NCI-H2171 (cell line): Measurements from ENCODE around the gene BCL2L12.
A peak's percentile ranks its signal among the peaks of the same experiment; 100 is the strongest.

Source experiments
- DNase-seq: peaks from one replicate; lab custom pipeline; 2025; lab: John Stamatoyannopoulos, UW

The BCL2L12 gene

GRCh38 chr19:49642492-49643035 is 23.2 kb upstream of the BCL2L12 start:
- DNase-seq = peak; percentile 15

- DNase-seq = no peak
Observed at GRCh38 chr19:49643466-49643865, 22.3 kb upstream of the BCL2L12 start.

- no peak for DNase-seq
Observed at GRCh38 chr19:49645592-49645991, 20.1 kb upstream of the BCL2L12 start.

- DNase-seq = no peak
Observed at GRCh38 chr19:49645995-49646394, 19.7 kb upstream of the BCL2L12 start.

- no peak for DNase-seq
Observed at GRCh38 chr19:49646586-49646985, 19.1 kb upstream of the BCL2L12 start.

GRCh38 chr19:49651029-49651819 is 14.5 kb upstream of the BCL2L12 start:
- DNase-seq = no peak

GRCh38 chr19:49651820-49652550 is 13.7 kb upstream of the BCL2L12 start:
- DNase-seq = no peak

GRCh38 chr19:49652551-49653465 is 12.9 kb upstream of the BCL2L12 start:
- DNase-seq = no peak

GRCh38 chr19:49653466-49653806 is 12.3 kb upstream of the BCL2L12 start:
- DNase-seq = no peak

- no peak for DNase-seq
Observed at GRCh38 chr19:49654581-49654980, 11.2 kb upstream of the BCL2L12 start.

- no peak for DNase-seq
Observed at GRCh38 chr19:49655570-49656455, 9.9 kb upstream of the BCL2L12 start.

GRCh38 chr19:49656456-49657109 is 9.2 kb upstream of the BCL2L12 start:
- DNase-seq = no peak

GRCh38 chr19:49657493-49658138 is 8.1 kb upstream of the BCL2L12 start:
- no peak for DNase-seq

GRCh38 chr19:49658139-49658517 is 7.6 kb upstream of the BCL2L12 start:
- no peak for DNase-seq

GRCh38 chr19:49658566-49659442 is 6.9 kb upstream of the BCL2L12 start:
- no peak for DNase-seq

- no peak for DNase-seq
Observed at GRCh38 chr19:49660338-49660961, 5.3 kb upstream of the BCL2L12 start.

GRCh38 chr19:49662011-49662410 is 3.7 kb upstream of the BCL2L12 start:
- no peak for DNase-seq

GRCh38 chr19:49663224-49663623 is 2.5 kb upstream of the BCL2L12 start:
- no peak for DNase-seq
